Neural progenitor cell (in vitro differentiated cells): Measurements from ENCODE around the gene PLA2G4F. TPM values are rescaled to one million over a fixed set of nuclear protein-coding genes. Genes with fewer than 3 reads are reported as not detected.

ENCODE experiments used
- DNase-seq: peaks from one replicate; pipeline ENCODE4 v3.0.0-alpha.2; 2016; ENCODE audit warnings: low spot score
- H2AFZ ChIP-seq: fragments of 200-600 bp; sonication (generic); replicated peaks from 2 replicates; pipeline ENCODE4 v1.6.1; 2016; ENCODE audit warnings: antibody characterized with exemption
- H3F3A ChIP-seq: fragments of 200-600 bp; sonication (generic); 2 replicates; pipeline ENCODE4 v1.6.1; 2016; ENCODE audit warnings: antibody characterized with exemption, low read depth
- H3K27ac ChIP-seq: fragments of 200-600 bp; sonication (generic); 2 replicates; pipeline ENCODE4 v1.5.1; 2016; ENCODE audit warnings: mild to moderate bottlenecking
- H3K27me3 ChIP-seq: fragments of 200-600 bp; sonication (generic); 2 replicates; pipeline ENCODE4 v1.6.1; 2016; ENCODE audit warnings: mild to moderate bottlenecking, moderate library complexity
- H3K36me3 ChIP-seq: fragments of 200-600 bp; sonication (generic); 2 replicates; pipeline ENCODE4 v1.5.1; 2016
- H3K4me1 ChIP-seq: fragments of 200-600 bp; sonication (generic); 2 replicates; pipeline ENCODE4 v1.6.1; 2016; ENCODE audit warnings: mixed run types
- H3K4me2 ChIP-seq: fragments of 200-600 bp; sonication (generic); 2 replicates; pipeline ENCODE4 v1.6.1; 2016
- H3K4me3 ChIP-seq: fragments of 200-600 bp; sonication (generic); 2 replicates; pipeline ENCODE4 v1.5.1; 2016
- H3K79me2 ChIP-seq: fragments of 200-600 bp; sonication (generic); 2 replicates; pipeline ENCODE4 v1.6.1; 2016; ENCODE audit warnings: low read depth
- H3K9ac ChIP-seq: fragments of 200-600 bp; sonication (generic); 2 replicates; pipeline ENCODE4 v1.6.1; 2016
- H3K9me3 ChIP-seq: fragments of 200-600 bp; sonication (generic); 2 replicates; pipeline ENCODE4 v1.5.1; 2016; ENCODE audit warnings: low read depth
- H4K20me1 ChIP-seq: fragments of 200-600 bp; sonication (generic); 2 replicates; pipeline ENCODE4 v1.6.1; 2016; ENCODE audit warnings: low read depth
- H3K27ac Mint-ChIP-seq: 3 replicates; pipeline ENCODE4 v1.8.0; 2021; ENCODE audit warnings: mixed read lengths
- H3K27me3 Mint-ChIP-seq: 2 replicates; pipeline ENCODE4 v1.8.0; 2022; ENCODE audit warnings: low read depth, mild to moderate bottlenecking, inconsistent platforms, moderate library complexity, mixed read lengths; ENCODE audit not compliant: insufficient read depth
- H3K36me3 Mint-ChIP-seq: 3 replicates; pipeline ENCODE4 v1.8.0; 2021; ENCODE audit warnings: mixed read lengths
- H3K4me1 Mint-ChIP-seq: 3 replicates; pipeline ENCODE4 v1.8.0; 2021; ENCODE audit warnings: mixed read lengths
- H3K4me3 Mint-ChIP-seq: 3 replicates; pipeline ENCODE4 v1.8.0; 2021; ENCODE audit warnings: mild to moderate bottlenecking, moderate library complexity, mixed read lengths
- H3K9me3 Mint-ChIP-seq: 3 replicates; pipeline ENCODE4 v1.8.0; 2020; ENCODE audit warnings: mixed read lengths
- EZH2 ChIP-seq: fragments of 200-600 bp; sonication (generic); IDR thresholded peaks from 2 replicates; pipeline ENCODE4 v1.6.1; 2017; ENCODE audit warnings: antibody characterized with exemption, mild to moderate bottlenecking, moderate library complexity
- EZH2phosphoT487 ChIP-seq: fragments of 200-600 bp; sonication (generic); IDR thresholded peaks from 2 replicates; pipeline ENCODE4 v1.6.1; 2017; ENCODE audit warnings: antibody characterized with exemption
- total RNA-seq: library from RNA; depleted of rRNA; stranded (reverse); fragments of >200 nt; gene quantifications from 2 replicates; pipeline ENCODE4 v1.2.3, GENCODE V29; 2015; ENCODE audit warnings: low replicate concordance
- TF ChIP-seq, protein P1 (sequence below): fragments of 200-600 bp; sonication (generic); IDR thresholded peaks from 2 replicates; pipeline ENCODE4 v1.5.1; 2017; ENCODE audit warnings: antibody characterized with exemption, mild to moderate bottlenecking

PLA2G4F gene
- total RNA-seq, 1 donor from 2014 or later = not detected

DNA sequence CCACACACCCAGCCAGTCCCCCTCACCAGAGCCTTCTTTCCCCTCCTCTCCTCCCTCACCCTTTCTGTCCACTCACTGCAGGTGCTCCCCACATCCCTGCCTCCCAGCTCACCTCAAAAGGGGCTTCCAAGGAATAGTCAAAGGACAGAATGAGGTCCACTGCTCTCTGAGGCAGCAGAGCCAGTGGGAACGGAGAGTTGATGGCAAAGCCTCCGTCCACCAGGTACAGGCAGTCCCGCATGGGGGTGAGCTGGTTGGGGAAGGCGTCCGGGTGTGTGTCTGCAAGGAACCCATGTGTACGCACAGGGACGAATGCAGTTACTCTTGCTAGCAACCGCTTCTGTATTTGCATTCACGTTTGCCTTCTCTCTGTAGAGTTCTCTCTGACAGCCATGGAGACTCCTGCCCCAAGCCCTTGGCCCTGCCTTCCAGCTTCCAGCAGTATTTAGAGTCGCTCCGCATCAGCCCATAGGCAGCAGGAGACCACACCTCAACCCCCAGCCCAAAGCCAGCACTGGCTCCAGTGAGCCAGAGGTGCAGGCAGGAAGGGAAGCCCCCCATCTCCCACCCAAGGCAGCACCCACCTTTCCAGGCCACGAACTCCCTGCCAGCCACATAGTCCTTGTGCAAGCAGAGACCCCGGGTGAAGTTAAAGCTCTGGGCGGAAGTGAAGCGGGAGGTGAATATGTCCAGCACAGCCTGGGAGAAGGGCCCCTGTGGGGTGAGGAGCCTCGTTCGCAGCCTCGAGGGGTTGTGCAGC is 12.4 kb downstream of the PLA2G4F start:
- H3K36me3 Mint-ChIP-seq = no peaks in the 10 kb centered on the region
- H3K79me2 ChIP-seq = no peaks in the 10 kb centered on the region
- H3K36me3 ChIP-seq = no peaks in the 10 kb centered on the region
- H4K20me1 ChIP-seq = no peaks in the 10 kb centered on the region
- no peak overlapping the region for H3K4me3 ChIP-seq
- H3K27me3 ChIP-seq = no peaks in the 10 kb centered on the region
- H3K27ac Mint-ChIP-seq = no peak overlapping the region
- H3F3A ChIP-seq = no peaks in the 10 kb centered on the region
- H3K27me3 Mint-ChIP-seq = peaks cover 12% of the 10 kb centered on the region
- DNase-seq = no peak
- H3K9me3 Mint-ChIP-seq = peaks cover 11% of the 10 kb centered on the region
- no peaks in the 10 kb centered on the region for H3K4me1 ChIP-seq
- no peaks in the 10 kb centered on the region for H3K9me3 ChIP-seq
- H2AFZ ChIP-seq = no peak overlapping the region
- H3K27ac ChIP-seq = no peak overlapping the region
- H3K4me2 ChIP-seq = no peak overlapping the region
- H3K4me1 Mint-ChIP-seq = peaks cover 13% of the 10 kb centered on the region
- TF ChIP-seq EZH2phosphoT487 (no peak), EZH2 (no peak)
- TF ChIP-seq, protein P1, sequence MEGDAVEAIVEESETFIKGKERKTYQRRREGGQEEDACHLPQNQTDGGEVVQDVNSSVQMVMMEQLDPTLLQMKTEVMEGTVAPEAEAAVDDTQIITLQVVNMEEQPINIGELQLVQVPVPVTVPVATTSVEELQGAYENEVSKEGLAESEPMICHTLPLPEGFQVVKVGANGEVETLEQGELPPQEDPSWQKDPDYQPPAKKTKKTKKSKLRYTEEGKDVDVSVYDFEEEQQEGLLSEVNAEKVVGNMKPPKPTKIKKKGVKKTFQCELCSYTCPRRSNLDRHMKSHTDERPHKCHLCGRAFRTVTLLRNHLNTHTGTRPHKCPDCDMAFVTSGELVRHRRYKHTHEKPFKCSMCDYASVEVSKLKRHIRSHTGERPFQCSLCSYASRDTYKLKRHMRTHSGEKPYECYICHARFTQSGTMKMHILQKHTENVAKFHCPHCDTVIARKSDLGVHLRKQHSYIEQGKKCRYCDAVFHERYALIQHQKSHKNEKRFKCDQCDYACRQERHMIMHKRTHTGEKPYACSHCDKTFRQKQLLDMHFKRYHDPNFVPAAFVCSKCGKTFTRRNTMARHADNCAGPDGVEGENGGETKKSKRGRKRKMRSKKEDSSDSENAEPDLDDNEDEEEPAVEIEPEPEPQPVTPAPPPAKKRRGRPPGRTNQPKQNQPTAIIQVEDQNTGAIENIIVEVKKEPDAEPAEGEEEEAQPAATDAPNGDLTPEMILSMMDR = no peak
- no peak overlapping the region for H3K9ac ChIP-seq
- H3K4me3 Mint-ChIP-seq = no peak overlapping the region

GRCh38 chr15:42143356-42143755 is 13.1 kb downstream of the PLA2G4F start:
- H3K4me1 Mint-ChIP-seq = peaks cover 9% of the 10 kb centered on the region
- Histone ChIP-seq H3F3A (no peaks in the 10 kb centered on the region), H3K4me1 (no peaks in the 10 kb centered on the region), H3K79me2 (no peaks in the 10 kb centered on the region), H2AFZ (no peak overlapping the region), H3K9me3 (no peaks in the 10 kb centered on the region), H3K9ac (no peak overlapping the region), H3K27ac (no peak overlapping the region), H3K4me2 (no peak overlapping the region), H3K36me3 (no peaks in the 10 kb centered on the region), H3K27me3 (no peaks in the 10 kb centered on the region), H3K4me3 (no peak overlapping the region), H4K20me1 (no peaks in the 10 kb centered on the region)
- H3K9me3 Mint-ChIP-seq = peaks cover 11% of the 10 kb centered on the region
- TF ChIP-seq, protein P1 = no peak
- no peak for TF ChIP-seq EZH2phosphoT487
- no peak for TF ChIP-seq EZH2
- no peaks in the 10 kb centered on the region for H3K36me3 Mint-ChIP-seq
- no peak for DNase-seq
- peak overlapping the region; percentile 85 for H3K27ac Mint-ChIP-seq
- no peak overlapping the region for H3K4me3 Mint-ChIP-seq
- H3K27me3 Mint-ChIP-seq = peaks cover 9% of the 10 kb centered on the region

GRCh38 chr15:42141795-42142667 is 14.4 kb downstream of the PLA2G4F start:
- H3K9me3 ChIP-seq = no peaks in the 10 kb centered on the region
- peaks cover 7% of the 10 kb centered on the region for H3K27me3 Mint-ChIP-seq
- no peaks in the 10 kb centered on the region for H3F3A ChIP-seq
- peaks cover 11% of the 10 kb centered on the region for H3K9me3 Mint-ChIP-seq
- no peaks in the 10 kb centered on the region for H3K27me3 ChIP-seq
- TF ChIP-seq EZH2 (no peak), EZH2phosphoT487 (no peak)
- TF ChIP-seq, protein P1 = no peak
- no peak overlapping the region for H3K4me3 Mint-ChIP-seq
- no peak for DNase-seq
- peaks cover 7% of the 10 kb centered on the region for H3K4me1 Mint-ChIP-seq
- H2AFZ ChIP-seq = no peak overlapping the region
- no peak overlapping the region for H3K27ac ChIP-seq
- H3K79me2 ChIP-seq = no peaks in the 10 kb centered on the region
- no peaks in the 10 kb centered on the region for H4K20me1 ChIP-seq
- H3K4me1 ChIP-seq = no peaks in the 10 kb centered on the region
- no peaks in the 10 kb centered on the region for H3K36me3 ChIP-seq
- no peak overlapping the region for H3K9ac ChIP-seq
- H3K4me2 ChIP-seq = no peak overlapping the region
- H3K36me3 Mint-ChIP-seq = no peaks in the 10 kb centered on the region
- no peak overlapping the region for H3K4me3 ChIP-seq
- H3K27ac Mint-ChIP-seq = no peak overlapping the region
